WTC11 (cell line): Measurements from ENCODE around the gene ASB11. TPM values are rescaled to one million over a fixed set of nuclear protein-coding genes. Genes with fewer than 3 reads are reported as not detected.

Experiments used
- ATAC-seq: fragments of 200-7000 bp; cut with Tn5 transposase; 2 replicates; pipeline ENCODE4 v1.10.0; 2021; ENCODE audit warnings: mild to moderate bottlenecking, moderate library complexity
- CTCF ChIA-PET: fragments of 300-600 bp; sonication (Branson Sonifier 250); formaldehyde crosslinking; loops from one replicate; lab custom pipeline; 2021; ENCODE audit warnings: antibody characterized with exemption; lab: Charles Lee
- POLR2A ChIA-PET: fragments of 350-600 bp; sonication (Branson Sonifier 250); formaldehyde crosslinking; loops from one replicate; lab custom pipeline; 2021; ENCODE audit warnings: antibody characterized with exemption; lab: Charles Lee
- DNase-seq: peaks from one replicate; pipeline ENCODE4 v3.0.0; 2021; ENCODE audit warnings: low spot score
- H3K27ac Mint-ChIP-seq: 2 replicates; pipeline ENCODE4 v1.8.0; 2021; ENCODE audit warnings: mixed read lengths
- H3K27me3 Mint-ChIP-seq: 2 replicates; pipeline ENCODE4 v1.8.0; 2021; ENCODE audit warnings: low read depth, mild to moderate bottlenecking, moderate library complexity, mixed read lengths
- H3K36me3 Mint-ChIP-seq: 2 replicates; pipeline ENCODE4 v1.8.0; 2021; ENCODE audit warnings: mixed read lengths
- H3K4me1 Mint-ChIP-seq: 2 replicates; pipeline ENCODE4 v1.8.0; 2022; ENCODE audit warnings: mixed read lengths
- H3K4me3 Mint-ChIP-seq: 2 replicates; pipeline ENCODE4 v1.8.0; 2021; ENCODE audit warnings: mild to moderate bottlenecking, moderate library complexity, mixed read lengths
- H3K9me3 Mint-ChIP-seq: 2 replicates; pipeline ENCODE4 v1.8.0; 2021; ENCODE audit warnings: mixed read lengths
- AFF4 ChIP-seq: sonication (generic); formaldehyde crosslinking; IDR thresholded peaks from 2 replicates; pipeline ENCODE4 v1.8.1; 2023; ENCODE audit warnings: mild to moderate bottlenecking, missing genetic modification reagents, borderline replicate concordance
- CDX4 ChIP-seq: fragments of 250-450 bp; sonication (Bioruptor Pico); IDR thresholded peaks from 2 replicates; pipeline ENCODE4 v1.9.0; 2021; ENCODE audit warnings: moderate library complexity, mild to moderate bottlenecking, inconsistent platforms, borderline replicate concordance
- CREM ChIP-seq: sonication (generic); formaldehyde crosslinking; IDR thresholded peaks from 2 replicates; pipeline ENCODE4 v1.8.1; 2022; ENCODE audit warnings: mild to moderate bottlenecking, missing genetic modification reagents, moderate library complexity
- ERG ChIP-seq: fragments of 250-450 bp; sonication (Bioruptor Pico); IDR thresholded peaks from 2 replicates; pipeline ENCODE4 v1.8.0; 2021; ENCODE audit warnings: mild to moderate bottlenecking
- GRHL2 ChIP-seq: fragments of 250-450 bp; sonication (Bioruptor Pico); IDR thresholded peaks from 2 replicates; pipeline ENCODE4 v1.8.0; 2022; ENCODE audit warnings: mild to moderate bottlenecking, moderate library complexity; ENCODE audit not compliant: insufficient replicate concordance, severe bottlenecking
- HMGA2 ChIP-seq: fragments of 250-450 bp; sonication (Bioruptor Pico); IDR thresholded peaks from 2 replicates; pipeline ENCODE4 v1.4.0; 2021; ENCODE audit warnings: mild to moderate bottlenecking, moderate library complexity
- HMGXB4 ChIP-seq: sonication (generic); formaldehyde crosslinking; IDR thresholded peaks from 2 replicates; pipeline ENCODE4 v1.8.1; 2023; ENCODE audit warnings: mild to moderate bottlenecking, moderate library complexity, missing genetic modification reagents
- JUN ChIP-seq: sonication (generic); formaldehyde crosslinking; IDR thresholded peaks from 2 replicates; pipeline ENCODE4 v1.8.0; 2023; ENCODE audit warnings: mild to moderate bottlenecking, missing genetic modification reagents
- MXD4 ChIP-seq: fragments of 250-450 bp; sonication (Bioruptor Pico); IDR thresholded peaks from 2 replicates; pipeline ENCODE4 v1.8.0; 2021; ENCODE audit warnings: mild to moderate bottlenecking, moderate library complexity, borderline replicate concordance
- NFATC4 ChIP-seq: fragments of 250-450 bp; sonication (Bioruptor Pico); IDR thresholded peaks from 2 replicates; pipeline ENCODE4 v1.9.0; 2021; ENCODE audit warnings: mild to moderate bottlenecking
- PREB ChIP-seq: sonication (generic); formaldehyde crosslinking; IDR thresholded peaks from 2 replicates; pipeline ENCODE4 v1.8.1; 2022; ENCODE audit warnings: mild to moderate bottlenecking, missing genetic modification reagents, moderate library complexity, borderline replicate concordance
- RELA ChIP-seq: sonication (generic); formaldehyde crosslinking; IDR thresholded peaks from 2 replicates; pipeline ENCODE4 v1.8.1; 2022; ENCODE audit warnings: missing genetic modification reagents, mild to moderate bottlenecking, borderline replicate concordance
- TEAD1 ChIP-seq: sonication (generic); formaldehyde crosslinking; IDR thresholded peaks from 2 replicates; pipeline ENCODE4 v1.8.0; 2022; ENCODE audit warnings: mild to moderate bottlenecking, missing genetic modification reagents
- TP53 ChIP-seq: sonication (generic); formaldehyde crosslinking; IDR thresholded peaks from 2 replicates; pipeline ENCODE4 v1.8.1; 2023; ENCODE audit warnings: mild to moderate bottlenecking, missing genetic modification reagents
- ZNF121 ChIP-seq: sonication (generic); formaldehyde crosslinking; IDR thresholded peaks from 2 replicates; pipeline ENCODE4 v1.8.0; 2023; ENCODE audit warnings: missing genetic modification reagents
- ZNF232 ChIP-seq: sonication (generic); formaldehyde crosslinking; IDR thresholded peaks from 2 replicates; pipeline ENCODE4 v1.8.0; 2022; ENCODE audit warnings: mild to moderate bottlenecking, missing genetic modification reagents
- ZNF281 ChIP-seq: sonication (generic); formaldehyde crosslinking; IDR thresholded peaks from 2 replicates; pipeline ENCODE4 v1.8.0; 2023; ENCODE audit warnings: mild to moderate bottlenecking, missing genetic modification reagents
- total RNA-seq: library from RNA; stranded (reverse); gene quantifications from 3 replicates; pipeline ENCODE4 v1.2.3, GENCODE V29; 2021

Gene ASB11
- total RNA-seq, 1 experiment from 2014 or later: not detected

- TF ChIP-seq AFF4 (CRISPR knock-in tag): no peak
- TF ChIP-seq ERG (CRISPR knock-in tag): no peak
- no peak for TF ChIP-seq PREB (CRISPR knock-in tag)
- no peak for TF ChIP-seq HMGA2 (CRISPR knock-in tag)
- TF ChIP-seq ZNF121 (CRISPR knock-in tag): no peak
- no peak for TF ChIP-seq TEAD1 (CRISPR knock-in tag)
- no peak for TF ChIP-seq JUN
- peaks cover 9% of the 10 kb centered on the region for H3K4me1 Mint-ChIP-seq
- H3K36me3 Mint-ChIP-seq: no peaks in the 10 kb centered on the region
- ChIA-PET POLR2A (no interaction called here), CTCF (no interaction called here)
- H3K4me3 Mint-ChIP-seq: no peak overlapping the region
- no peaks in the 10 kb centered on the region for H3K9me3 Mint-ChIP-seq
- ATAC-seq (no peak), DNase-seq (no peak)
- no peak overlapping the region for H3K27ac Mint-ChIP-seq
- no peaks in the 10 kb centered on the region; the same call in 1 of the 2 replicates for H3K27me3 Mint-ChIP-seq
Measured at GRCh38 chrX:15298201-15298600, 17.2 kb downstream of the ASB11 start.

GRCh38 chrX:15293451-15293850 lies 22.0 kb downstream of the ASB11 start:
- TF ChIP-seq ZNF232 (CRISPR knock-in tag): no peak
- TF ChIP-seq RELA (CRISPR knock-in tag): no peak
- no peak for TF ChIP-seq PREB (CRISPR knock-in tag)
- TF ChIP-seq NFATC4: no peak
- no peaks in the 10 kb centered on the region for H3K36me3 Mint-ChIP-seq
- no peak overlapping the region for H3K4me3 Mint-ChIP-seq
- ATAC-seq: no peak
- H3K4me1 Mint-ChIP-seq: 0 out of 2 replicates have a peak, but pooled peaks cover 6% of the 10 kb centered on the region
- no peak for DNase-seq
- H3K9me3 Mint-ChIP-seq: no peaks in the 10 kb centered on the region
- POLR2A ChIA-PET: no interaction called here
- CTCF ChIA-PET: no interaction called here
- H3K27ac Mint-ChIP-seq: no peak overlapping the region
- H3K27me3 Mint-ChIP-seq: no peaks in the 10 kb centered on the region; the same call in 1 of the 2 replicates

GRCh38 chrX:15292861-15293260 lies 22.6 kb downstream of the ASB11 start:
- Mint-ChIP-seq H3K4me1 (0 out of 2 replicates have a peak, but pooled peaks cover 1% of the 10 kb centered on the region), H3K27me3 (no peaks in the 10 kb centered on the region; the same call in 1 of the 2 replicates), H3K4me3 (no peak overlapping the region), H3K36me3 (no peaks in the 10 kb centered on the region), H3K9me3 (no peaks in the 10 kb centered on the region), H3K27ac (no peak overlapping the region)
- no peak for ATAC-seq
- CTCF ChIA-PET: no interaction called here
- no peak for DNase-seq
- POLR2A ChIA-PET: no interaction called here
- TF ChIP-seq CREM: no peak
- no peak for TF ChIP-seq ZNF281 (CRISPR knock-in tag)
- TF ChIP-seq GRHL2 (CRISPR knock-in tag): no peak
- TF ChIP-seq MXD4 (CRISPR knock-in tag): no peak
- no peak for TF ChIP-seq TP53 (CRISPR knock-in tag)
- TF ChIP-seq HMGXB4 (CRISPR knock-in tag): no peak
- no peak for TF ChIP-seq CDX4 (CRISPR knock-in tag)
